NCI-H345 (cell line): ENCODE measurements around the gene FABP1.

Source experiments
- DNase-seq: peaks from one replicate; lab custom pipeline; 2025; lab: John Stamatoyannopoulos, UW

Gene FABP1

GRCh38 chr2:88136817-88137216 lies 9.0 kb upstream of the FABP1 start:
- DNase-seq: no peak

DNA sequence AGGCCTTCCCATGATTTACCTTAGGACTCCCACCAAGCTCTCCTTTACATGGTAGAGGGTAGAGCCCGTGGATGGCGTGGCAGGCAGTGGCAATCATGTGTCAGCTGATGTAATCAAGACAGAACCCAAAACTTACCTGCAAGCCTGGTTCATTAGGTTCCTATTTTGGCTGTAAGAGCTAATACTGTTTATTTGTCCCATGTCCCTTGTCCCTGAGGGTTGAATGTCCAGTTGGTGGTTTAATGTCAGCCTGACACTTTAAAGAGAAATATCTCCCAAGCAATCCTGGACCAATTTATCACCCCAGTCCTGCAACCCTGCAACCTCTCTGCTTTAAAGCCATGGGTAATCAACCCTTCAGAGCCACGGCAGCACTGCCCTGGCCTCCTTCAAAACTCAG lies 6.0 kb upstream of the FABP1 start:
- no peak for DNase-seq

GRCh38 chr2:88131999-88132368 lies 4.1 kb upstream of the FABP1 start:
- no peak for DNase-seq

GRCh38 chr2:88131201-88131998 lies 3.5 kb upstream of the FABP1 start:
- DNase-seq: no peak

- no peak for DNase-seq
Measured at GRCh38 chr2:88129313-88129959, 1.6 kb upstream of the FABP1 start.

- no peak for DNase-seq
Measured at GRCh38 chr2:88128654-88129312, 921 bp upstream of the FABP1 start.

DNA sequence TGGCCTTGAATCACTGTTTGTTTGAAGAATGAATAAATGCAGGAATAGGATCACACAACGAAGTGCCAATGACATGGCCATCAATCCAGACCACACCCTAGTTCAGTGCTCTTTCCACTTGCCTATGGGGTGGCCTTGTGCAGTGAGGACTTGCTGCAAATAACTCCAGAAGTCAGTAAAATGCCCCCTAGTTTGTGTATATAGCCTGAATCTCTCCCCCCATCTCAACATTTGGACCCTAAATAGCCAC lies 299 bp downstream of the FABP1 start:
- no peak for DNase-seq

DNA sequence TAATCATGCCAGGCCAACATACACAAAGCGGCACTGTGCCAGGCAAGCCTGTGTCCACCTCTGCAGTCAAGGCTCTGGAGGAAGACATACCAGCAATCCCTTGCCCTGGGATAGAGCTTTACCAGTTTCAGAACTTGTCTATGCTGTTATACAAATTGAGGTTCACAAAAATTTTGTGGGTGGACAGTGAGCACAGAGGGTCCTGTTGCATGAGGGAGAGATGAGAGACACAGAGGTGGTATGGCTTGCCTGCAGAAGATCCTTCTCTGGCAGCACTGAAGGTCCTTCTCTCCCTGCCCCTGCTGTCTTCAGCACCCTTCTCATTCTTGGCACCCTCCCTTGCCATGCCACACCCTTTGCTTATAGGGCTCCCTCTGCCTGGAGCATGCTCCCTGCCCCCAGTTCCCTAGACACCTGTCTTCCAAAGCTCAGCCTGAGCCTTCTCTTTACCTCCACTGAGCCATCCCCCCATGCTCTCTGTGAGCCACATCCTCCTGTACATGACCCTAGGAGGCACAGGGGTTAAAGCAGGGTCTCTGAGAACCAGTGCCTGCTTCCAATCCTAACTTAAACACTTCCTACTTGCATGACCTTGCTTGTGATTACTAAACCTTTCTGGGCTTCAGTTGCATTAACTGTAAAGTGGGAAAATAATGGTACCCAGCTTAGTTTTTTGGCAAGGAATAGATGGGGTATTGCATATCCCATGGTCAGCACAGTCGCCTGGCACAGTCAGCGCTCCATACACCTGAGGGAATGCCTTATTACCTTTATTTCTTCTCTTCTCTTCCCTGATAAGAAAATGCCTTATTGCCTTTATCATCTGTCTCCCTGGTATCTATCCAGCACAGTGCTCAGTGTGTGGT lies 857 bp downstream of the FABP1 start:
- no peak for DNase-seq

DNA sequence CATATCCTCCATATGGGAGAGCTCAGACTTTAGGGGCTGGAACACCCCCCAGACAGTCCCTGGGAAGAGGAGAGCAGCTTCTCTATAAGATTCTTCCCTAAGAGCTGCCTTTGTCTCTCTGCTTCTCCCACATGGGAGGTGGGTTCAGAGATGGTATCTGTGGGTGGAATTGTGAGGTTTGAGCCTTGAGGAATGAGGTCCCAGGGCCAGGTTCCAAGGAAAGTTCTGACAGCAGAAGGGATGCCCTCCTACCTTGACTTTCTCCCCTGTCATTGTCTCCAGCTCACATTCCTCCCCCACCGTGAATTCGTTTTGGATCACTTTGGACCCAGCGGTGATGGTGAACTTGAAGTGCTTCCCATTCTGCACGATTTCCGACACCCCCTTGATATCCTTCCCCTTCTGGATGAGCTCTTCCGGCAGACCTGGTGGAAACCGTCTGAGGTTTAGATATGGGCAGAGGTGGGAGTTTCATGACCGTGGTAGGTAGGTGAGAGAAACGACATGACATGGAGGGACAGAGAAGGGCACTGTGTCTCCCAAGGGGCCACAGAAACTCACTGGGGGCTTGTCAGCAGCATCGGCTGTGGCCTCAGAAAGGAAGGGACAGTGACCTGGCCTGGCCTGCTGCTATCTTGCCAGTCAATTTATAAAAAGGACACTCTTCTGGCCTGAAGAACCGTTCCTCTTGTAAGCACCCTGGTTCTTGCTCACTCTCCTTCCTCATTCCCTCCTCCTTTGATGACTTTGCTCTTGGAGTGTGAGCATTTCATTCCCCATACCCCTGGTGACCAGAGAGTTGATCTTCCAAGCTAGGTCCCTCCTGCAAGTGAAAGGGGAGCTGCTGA lies 1.7 kb downstream of the FABP1 start:
- DNase-seq: no peak

- DNase-seq: no peak
Measured at GRCh38 chr2:88125344-88125923, 2.4 kb downstream of the FABP1 start.

DNA sequence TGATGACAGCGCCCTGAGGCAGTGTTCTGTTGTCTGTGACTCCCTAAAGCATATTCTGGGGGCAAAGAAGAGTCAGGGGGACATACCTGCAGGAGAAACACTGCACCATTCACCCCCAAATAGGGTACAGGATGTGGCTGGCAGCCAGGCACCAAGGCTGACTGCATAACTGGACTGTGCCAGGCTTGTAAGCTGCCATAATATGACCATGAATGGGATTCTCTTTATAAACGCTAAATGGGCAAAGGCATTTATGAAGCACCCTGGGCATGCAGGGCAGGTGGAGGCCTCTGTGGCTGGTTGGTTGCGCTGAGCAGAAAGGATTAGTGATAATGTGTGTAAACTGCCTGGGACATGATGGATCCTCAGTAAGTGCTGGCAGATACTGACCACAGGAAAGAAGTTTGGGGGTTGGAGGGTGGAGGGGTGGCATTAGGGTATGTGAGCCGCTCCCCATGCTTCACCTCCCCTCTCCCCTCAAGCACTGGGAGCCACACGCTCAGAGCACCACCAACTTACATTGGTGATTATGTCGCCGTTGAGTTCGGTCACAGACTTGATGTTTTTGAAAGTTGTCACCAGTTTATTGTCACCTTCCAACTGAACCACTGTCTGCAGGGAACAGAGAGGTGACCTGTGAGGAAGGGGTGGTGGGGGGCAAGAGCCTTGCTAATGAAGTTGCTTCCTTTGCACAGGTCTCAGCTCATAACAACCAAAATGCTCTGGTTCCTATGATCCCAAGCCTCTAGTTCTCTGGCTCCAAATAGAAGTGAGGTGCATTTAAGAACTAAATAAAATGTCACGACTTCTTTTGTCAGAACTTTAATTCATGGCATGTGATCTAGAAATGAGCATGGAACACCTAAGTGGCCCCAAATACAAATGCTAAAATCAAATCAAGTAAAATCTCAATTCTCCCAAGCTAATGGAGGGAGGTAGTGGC lies 3.6 kb downstream of the FABP1 start:
- DNase-seq: no peak

DNA sequence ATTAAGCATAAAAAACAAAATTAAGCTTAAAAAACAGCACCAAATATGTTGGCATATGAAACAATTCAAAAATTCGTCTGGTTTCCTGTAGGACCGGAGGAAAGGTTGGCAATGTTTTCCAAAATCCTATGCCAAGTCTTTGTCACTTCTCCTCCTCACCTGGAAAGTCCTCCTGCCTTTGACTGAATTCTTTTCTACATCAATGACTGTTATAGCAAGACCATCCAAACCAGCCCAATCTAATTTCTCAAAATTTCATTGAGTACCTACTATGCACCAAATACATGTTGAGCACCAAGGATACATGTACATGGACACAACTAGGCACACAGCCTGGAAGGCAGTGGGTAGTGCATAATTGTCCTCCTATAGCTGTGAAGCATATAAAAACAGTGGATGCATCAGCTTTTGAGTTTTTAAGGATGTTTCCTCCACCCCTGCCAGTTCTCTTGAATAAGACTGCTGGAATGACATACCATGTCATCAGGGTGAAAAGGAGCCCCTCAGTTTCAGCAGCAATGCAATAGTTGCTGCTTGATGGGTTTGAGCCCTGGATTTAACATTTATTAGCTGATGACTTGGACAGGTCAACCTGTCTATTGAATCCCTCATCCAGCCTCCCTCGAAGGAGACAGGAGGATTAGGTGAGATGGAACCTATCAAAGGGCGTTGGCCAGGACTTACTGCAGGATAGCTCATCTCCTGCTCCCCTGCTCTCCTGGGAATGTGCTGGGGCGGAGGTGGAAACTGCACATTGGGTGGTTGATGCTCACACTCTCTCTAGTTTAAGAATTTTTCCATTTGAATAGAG lies 4.5 kb downstream of the FABP1 start:
- DNase-seq: no peak

GRCh38 chr2:88122141-88122884 lies 5.5 kb downstream of the FABP1 start:
- no peak for DNase-seq

DNA sequence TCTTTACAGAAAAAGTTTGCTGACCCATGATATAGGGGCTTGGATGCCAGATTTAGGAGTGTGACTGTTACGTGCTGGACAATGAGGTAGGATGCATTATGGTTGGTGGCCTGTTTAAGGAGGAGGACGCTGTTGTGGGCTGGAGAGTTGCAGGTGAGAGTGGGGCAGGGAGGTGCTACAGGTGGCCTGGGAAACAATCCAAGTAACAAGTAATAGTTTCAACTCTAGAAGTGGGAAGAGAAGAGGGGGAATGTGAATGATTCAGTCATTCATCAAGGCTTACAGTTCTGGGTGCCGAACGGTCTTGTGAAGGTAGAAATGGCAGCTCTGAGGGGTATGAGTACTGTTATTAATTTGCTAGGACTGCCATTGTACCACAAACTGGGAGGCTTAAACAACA lies 6.2 kb downstream of the FABP1 start:
- DNase-seq: no peak

DNA sequence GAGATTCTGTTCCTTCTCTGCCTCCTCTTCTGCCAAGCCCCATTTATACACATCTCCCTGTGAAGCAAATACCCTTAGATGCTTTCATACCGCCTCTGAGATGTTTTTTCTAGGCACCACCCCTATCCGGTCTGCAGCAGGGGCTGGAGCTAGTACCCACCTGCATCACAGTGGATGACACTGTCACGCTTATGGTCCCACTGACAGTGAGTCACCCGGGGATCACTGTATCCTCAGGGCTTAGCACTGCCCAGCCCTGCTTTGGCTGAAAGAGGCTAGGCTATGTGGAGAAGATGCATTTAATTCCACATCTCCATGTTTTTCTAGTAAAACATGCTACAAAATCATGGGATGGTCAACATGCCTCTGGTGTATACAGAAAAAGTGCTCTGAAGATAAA lies 9.9 kb downstream of the FABP1 start:
- DNase-seq: no peak

DNA sequence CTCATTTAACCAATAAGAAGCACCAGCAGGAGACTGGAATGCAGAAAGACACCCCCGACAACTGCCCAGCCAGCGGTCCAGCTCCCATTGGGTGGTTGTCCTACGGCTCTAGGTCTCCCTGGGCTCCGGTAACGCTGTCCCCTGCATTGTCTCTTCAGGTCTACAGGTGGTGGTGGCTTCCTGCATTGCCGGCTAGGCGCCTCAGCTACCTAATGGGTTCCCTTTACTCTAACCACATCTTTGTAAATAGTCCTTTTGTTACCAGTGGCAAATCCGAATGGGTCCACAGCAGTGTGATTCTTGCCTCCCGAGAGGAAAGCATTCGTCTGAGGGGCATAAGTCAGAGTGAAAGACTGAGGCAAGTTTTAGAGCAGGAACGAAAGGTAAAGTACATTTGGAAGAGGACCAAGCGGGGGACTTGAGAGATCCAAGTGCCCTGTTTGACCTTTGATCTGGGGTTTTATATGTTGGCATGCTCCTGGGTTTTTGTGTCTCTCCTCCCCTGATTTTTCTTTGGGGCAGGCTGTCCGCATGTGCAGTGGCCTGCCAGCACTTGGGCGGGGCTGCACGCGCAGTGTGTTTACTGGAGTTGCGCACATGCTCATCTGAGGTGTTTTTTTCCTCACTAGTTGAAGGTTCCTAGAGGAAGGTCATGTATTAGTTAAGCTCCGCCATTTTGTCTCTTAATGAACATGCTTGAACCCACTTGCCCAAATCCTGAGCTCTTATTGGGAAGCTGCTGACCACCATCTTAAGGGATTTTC lies 11.0 kb downstream of the FABP1 start:
- no peak for DNase-seq

GRCh38 chr2:88115825-88116518 lies 11.9 kb downstream of the FABP1 start:
- no peak for DNase-seq
